ENCODE data around the gene CALCOCO2.

DNA sequence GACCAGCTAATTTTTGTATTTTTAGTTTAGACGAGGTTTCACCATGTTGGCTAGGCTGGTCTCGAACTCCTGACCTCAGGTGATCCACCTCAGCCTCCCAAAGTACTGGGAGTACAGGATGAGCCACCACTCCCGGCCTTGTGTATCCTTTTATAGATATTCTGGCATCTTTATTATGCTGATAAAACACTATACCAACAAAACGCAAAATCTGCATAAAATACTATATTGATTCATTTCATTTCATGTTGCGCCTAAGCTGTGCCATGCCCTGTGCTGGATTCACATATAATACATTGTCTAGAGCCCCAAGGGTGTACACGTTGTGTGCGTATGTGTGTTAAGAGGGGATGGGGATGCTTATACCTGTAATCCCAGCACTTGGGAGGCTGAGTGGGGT, 73.6 kb downstream of the CALCOCO2 start:
- TF ChIP-seq CTCF (conservative IDR thresholded peaks at IDR 0.05; ENCODE audit: low read depth in 2 of 2) (no peak), EZH2 (IDR thresholded peaks at IDR 0.05; ENCODE audit: low read depth, unreplicated experiment) (no peak), POLR2AphosphoS5 (IDR thresholded peaks at IDR 0.05; ENCODE audit: low read depth) (no peak), ZNF331 (CRISPR knock-in tag; IDR thresholded peaks at IDR 0.05; ENCODE audit: low read depth) (no peak)
